ENCODE results near the gene FOXP1.

DNA sequence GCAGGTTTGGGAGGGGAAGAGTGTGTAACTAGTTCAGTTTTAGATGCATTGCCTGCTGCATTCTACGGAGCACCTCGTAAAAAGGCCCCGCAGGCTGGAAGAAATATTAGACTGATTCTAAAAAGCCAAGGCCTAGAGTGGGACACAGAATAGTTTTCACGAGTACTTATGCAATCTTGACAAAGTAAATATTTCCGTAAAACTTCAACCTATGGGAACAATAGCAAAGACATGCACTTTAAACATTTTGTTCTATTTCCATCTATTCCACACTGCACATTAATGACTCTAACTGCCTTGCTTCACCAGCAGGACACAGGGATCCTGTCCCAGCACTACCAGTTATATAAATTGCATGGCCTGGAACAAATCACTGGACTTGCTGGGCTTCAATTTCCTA lies 260.0 kb downstream of the FOXP1 start:
- TF ChIP-seq, protein P1, sequence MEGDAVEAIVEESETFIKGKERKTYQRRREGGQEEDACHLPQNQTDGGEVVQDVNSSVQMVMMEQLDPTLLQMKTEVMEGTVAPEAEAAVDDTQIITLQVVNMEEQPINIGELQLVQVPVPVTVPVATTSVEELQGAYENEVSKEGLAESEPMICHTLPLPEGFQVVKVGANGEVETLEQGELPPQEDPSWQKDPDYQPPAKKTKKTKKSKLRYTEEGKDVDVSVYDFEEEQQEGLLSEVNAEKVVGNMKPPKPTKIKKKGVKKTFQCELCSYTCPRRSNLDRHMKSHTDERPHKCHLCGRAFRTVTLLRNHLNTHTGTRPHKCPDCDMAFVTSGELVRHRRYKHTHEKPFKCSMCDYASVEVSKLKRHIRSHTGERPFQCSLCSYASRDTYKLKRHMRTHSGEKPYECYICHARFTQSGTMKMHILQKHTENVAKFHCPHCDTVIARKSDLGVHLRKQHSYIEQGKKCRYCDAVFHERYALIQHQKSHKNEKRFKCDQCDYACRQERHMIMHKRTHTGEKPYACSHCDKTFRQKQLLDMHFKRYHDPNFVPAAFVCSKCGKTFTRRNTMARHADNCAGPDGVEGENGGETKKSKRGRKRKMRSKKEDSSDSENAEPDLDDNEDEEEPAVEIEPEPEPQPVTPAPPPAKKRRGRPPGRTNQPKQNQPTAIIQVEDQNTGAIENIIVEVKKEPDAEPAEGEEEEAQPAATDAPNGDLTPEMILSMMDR (IDR thresholded peaks at IDR 0.05) = no peak
- no peak for TF ChIP-seq POLR2A (IDR thresholded peaks at IDR 0.05)
